ENCODE data around the gene SEZ6. TPM values are rescaled to one million over a fixed set of nuclear protein-coding genes. Genes with fewer than 3 reads are reported as not detected.

SEZ6 gene
- total and polyA plus RNA-seq, 2 donors (not counting 1 experiment from before 2014, with no cell fraction given), result not detected

DNA sequence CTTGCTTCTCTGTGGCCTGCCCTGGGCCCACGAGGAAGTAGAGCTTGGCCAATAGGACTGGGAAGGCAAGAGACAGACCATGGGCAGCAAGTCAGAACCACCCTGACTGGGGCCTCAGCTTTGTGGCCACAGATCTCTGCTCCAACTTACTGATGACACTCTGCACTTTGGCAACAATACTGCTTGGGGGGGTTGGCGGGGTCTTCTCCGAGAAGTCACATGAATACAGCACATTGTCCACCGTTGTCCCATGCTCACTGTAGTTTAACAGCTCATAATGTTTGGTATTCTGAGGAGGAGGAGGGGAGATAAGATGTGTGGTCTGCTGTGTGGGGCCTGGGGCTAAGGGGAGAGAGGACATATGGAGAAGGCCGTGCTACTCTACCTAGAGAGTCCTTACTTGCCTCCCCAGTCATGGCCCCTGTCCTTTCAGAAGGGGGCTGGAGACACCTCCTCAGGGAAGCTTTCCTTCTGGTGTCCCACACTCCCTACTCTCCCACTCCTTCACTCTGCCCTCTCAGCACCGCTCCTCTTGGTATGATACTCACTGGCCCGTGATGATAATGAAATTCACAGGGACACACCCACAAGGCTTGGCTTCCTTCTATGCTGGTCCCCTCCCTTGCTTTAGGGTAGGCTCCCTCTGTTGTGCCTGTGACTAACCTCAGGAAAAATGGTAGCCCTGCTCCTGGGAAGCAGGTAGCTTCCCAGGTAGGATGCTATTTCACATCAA lies 99.0 kb downstream of the SEZ6 start:
- Mint-ChIP-seq H3K9me3 (ENCODE audit: insufficient read depth) (no peaks in the 10 kb centered on the region), H3K4me1 (peaks cover 9% of the 10 kb centered on the region), H3K4me3 (no peak overlapping the region), H3K27me3 (no peaks in the 10 kb centered on the region), H3K27ac (no peak overlapping the region)
- H3K27me3 ChIP-seq (replicated peaks in 1 of 4; ENCODE audit: control extremely low read depth in 1 of 4, control insufficient read depth in 3 of 4, insufficient read depth in 4 of 4, low read length in 3 of 4), result no peaks in the 10 kb centered on the region
- H3K9me3 ChIP-seq (ENCODE audit: control extremely low read depth in 1 of 3, control insufficient read depth in 2 of 3, insufficient read depth in 1 of 3, low read length in 2 of 3), result no peaks in the 10 kb centered on the region
- ATAC-seq (ENCODE audit: low read depth) (no peak), DNase-seq (no peak)
- intact Hi-C loops (cut with micrococcal nuclease), result no loop called here
- H3K36me3 ChIP-seq (replicated peaks in 1 of 2; ENCODE audit: control extremely low read depth in 1 of 2, control insufficient read depth in 1 of 2, extremely low read depth in 1 of 2, insufficient read depth in 2 of 2, low read length in 1 of 2), result peaks cover 3 to 62% of the 10 kb centered on the region in 2 experiments
- CTCF ChIA-PET, result interaction anchor here (0.6 to 8.9 kb wide), 9 partner anchors 8 to 144 kb away, joined by 3 to 91 read pairs (median 4); partner anchors contain the start of gene FLOT2
- H3K4me3 ChIP-seq (ENCODE audit: control extremely low read depth in 1 of 5, extremely low read depth in 1 of 5, insufficient read depth in 1 of 5, low read depth in 2 of 5, low read length in 4 of 5), result no peak overlapping the region
- POLR2A ChIA-PET, result no interaction called here
- no peak overlapping the region for H3K4me2 ChIP-seq (replicated peaks; ENCODE audit: low read depth, low read length, poor library complexity, severe bottlenecking)
- H2AFZ ChIP-seq (ENCODE audit: insufficient read depth, low read depth, low read length, poor library complexity, severe bottlenecking), result no peak overlapping the region
- TF ChIP-seq, protein P1, sequence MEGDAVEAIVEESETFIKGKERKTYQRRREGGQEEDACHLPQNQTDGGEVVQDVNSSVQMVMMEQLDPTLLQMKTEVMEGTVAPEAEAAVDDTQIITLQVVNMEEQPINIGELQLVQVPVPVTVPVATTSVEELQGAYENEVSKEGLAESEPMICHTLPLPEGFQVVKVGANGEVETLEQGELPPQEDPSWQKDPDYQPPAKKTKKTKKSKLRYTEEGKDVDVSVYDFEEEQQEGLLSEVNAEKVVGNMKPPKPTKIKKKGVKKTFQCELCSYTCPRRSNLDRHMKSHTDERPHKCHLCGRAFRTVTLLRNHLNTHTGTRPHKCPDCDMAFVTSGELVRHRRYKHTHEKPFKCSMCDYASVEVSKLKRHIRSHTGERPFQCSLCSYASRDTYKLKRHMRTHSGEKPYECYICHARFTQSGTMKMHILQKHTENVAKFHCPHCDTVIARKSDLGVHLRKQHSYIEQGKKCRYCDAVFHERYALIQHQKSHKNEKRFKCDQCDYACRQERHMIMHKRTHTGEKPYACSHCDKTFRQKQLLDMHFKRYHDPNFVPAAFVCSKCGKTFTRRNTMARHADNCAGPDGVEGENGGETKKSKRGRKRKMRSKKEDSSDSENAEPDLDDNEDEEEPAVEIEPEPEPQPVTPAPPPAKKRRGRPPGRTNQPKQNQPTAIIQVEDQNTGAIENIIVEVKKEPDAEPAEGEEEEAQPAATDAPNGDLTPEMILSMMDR (IDR thresholded peaks at IDR 0.05), result no peak
- no peak for TF ChIP-seq EZH2 (IDR thresholded peaks at IDR 0.05; ENCODE audit: borderline replicate concordance, insufficient read depth, low read depth, low read length, poor library complexity, severe bottlenecking)
- H3K27ac ChIP-seq (ENCODE audit: low read length in 2 of 2), result no peak overlapping the region
- H4K20me1 ChIP-seq (ENCODE audit: control insufficient read depth, insufficient read depth, low read length, poor library complexity, severe bottlenecking), result peaks cover 10% of the 10 kb centered on the region
- peaks cover 5% of the 10 kb centered on the region for H3K79me2 ChIP-seq (ENCODE audit: control insufficient read depth, insufficient read depth, low read length)
- peaks cover 2 to 9% of the 10 kb centered on the region in 2 donors for H3K4me1 ChIP-seq (ENCODE audit: control insufficient read depth in 2 of 2, insufficient read depth in 2 of 2, low read length in 2 of 2)
- WGBS (ENCODE audit: insufficient coverage), result 86% methylated on average over 5 of the region's 7 CpGs
- H3K9ac ChIP-seq (ENCODE audit: low read length), result no peak overlapping the region

DNA sequence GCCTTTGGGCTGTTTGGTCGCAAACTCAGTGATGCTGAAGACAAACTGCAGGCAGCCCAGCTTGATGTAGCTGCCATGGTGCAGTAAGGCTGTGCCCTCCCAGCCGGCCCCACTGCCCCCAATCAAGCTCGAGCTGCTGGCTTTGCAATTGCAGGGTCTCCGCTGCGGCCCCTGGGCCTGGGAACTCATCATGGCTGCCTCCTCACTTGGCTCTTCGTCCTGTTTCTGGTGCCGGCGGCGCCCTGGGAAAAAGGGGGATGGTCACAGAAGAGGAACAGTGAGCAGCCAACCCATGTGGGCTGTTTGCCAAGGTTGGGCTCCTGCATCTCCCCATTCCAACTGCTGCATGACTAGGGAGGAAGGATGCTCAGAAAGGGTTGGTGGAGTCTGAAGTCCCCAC lies 99.6 kb downstream of the SEZ6 start:
- Mint-ChIP-seq H3K27ac (no peak overlapping the region), H3K27me3 (no peaks in the 10 kb centered on the region), H3K9me3 (ENCODE audit: insufficient read depth) (no peaks in the 10 kb centered on the region), H3K4me3 (no peak overlapping the region), H3K4me1 (peaks cover 14% of the 10 kb centered on the region)
- DNase-seq (no peak), ATAC-seq (ENCODE audit: low read depth) (no peak)
- Histone ChIP-seq H3K9me3 (ENCODE audit: control extremely low read depth in 1 of 3, control insufficient read depth in 2 of 3, insufficient read depth in 1 of 3, low read length in 2 of 3) (no peaks in the 10 kb centered on the region), H3K4me1 (ENCODE audit: control insufficient read depth in 2 of 2, insufficient read depth in 2 of 2, low read length in 2 of 2) (peaks cover 8 to 15% of the 10 kb centered on the region in 2 donors), H3K27ac (ENCODE audit: low read length in 2 of 2) (no peak overlapping the region), H3K27me3 (replicated peaks in 1 of 4; ENCODE audit: control extremely low read depth in 1 of 4, control insufficient read depth in 3 of 4, insufficient read depth in 4 of 4, low read length in 3 of 4) (no peaks in the 10 kb centered on the region), H3K4me2 (replicated peaks; ENCODE audit: low read depth, low read length, poor library complexity, severe bottlenecking) (no peak overlapping the region), H4K20me1 (ENCODE audit: control insufficient read depth, insufficient read depth, low read length, poor library complexity, severe bottlenecking) (peaks cover 4% of the 10 kb centered on the region), H3K4me3 (ENCODE audit: control extremely low read depth in 1 of 5, extremely low read depth in 1 of 5, insufficient read depth in 1 of 5, low read depth in 2 of 5, low read length in 4 of 5) (no peak overlapping the region), H3K79me2 (ENCODE audit: control insufficient read depth, insufficient read depth, low read length) (peaks cover 10% of the 10 kb centered on the region), H2AFZ (ENCODE audit: insufficient read depth, low read depth, low read length, poor library complexity, severe bottlenecking) (no peak overlapping the region), H3K36me3 (replicated peaks in 1 of 2; ENCODE audit: control extremely low read depth in 1 of 2, control insufficient read depth in 1 of 2, extremely low read depth in 1 of 2, insufficient read depth in 2 of 2, low read length in 1 of 2) (peaks cover 2 to 56% of the 10 kb centered on the region in 2 experiments), H3K9ac (ENCODE audit: low read length) (no peak overlapping the region)
- WGBS (ENCODE audit: insufficient coverage), result 96% methylated on average over 5 of the region's 9 CpGs
- CTCF ChIA-PET, result interaction anchor here (0.6 to 8.9 kb wide), 6 partner anchors 8 to 143 kb away, joined by 3 to 91 read pairs (median 4); partner anchors contain the start of gene FLOT2
- intact Hi-C loops (cut with micrococcal nuclease), result no loop called here
- TF ChIP-seq EZH2 (IDR thresholded peaks at IDR 0.05; ENCODE audit: borderline replicate concordance, insufficient read depth, low read depth, low read length, poor library complexity, severe bottlenecking), result no peak
- TF ChIP-seq, protein P1 (IDR thresholded peaks at IDR 0.05), result no peak
- POLR2A ChIA-PET, result no interaction called here
